ENCODE measurements around the gene MINK1.
"Not testable (repeated sequence)": the region's sequence is repeated elsewhere in the genome, so short reads cannot be mapped to it uniquely, and the experiment has no call there.

The MINK1 gene

DNA sequence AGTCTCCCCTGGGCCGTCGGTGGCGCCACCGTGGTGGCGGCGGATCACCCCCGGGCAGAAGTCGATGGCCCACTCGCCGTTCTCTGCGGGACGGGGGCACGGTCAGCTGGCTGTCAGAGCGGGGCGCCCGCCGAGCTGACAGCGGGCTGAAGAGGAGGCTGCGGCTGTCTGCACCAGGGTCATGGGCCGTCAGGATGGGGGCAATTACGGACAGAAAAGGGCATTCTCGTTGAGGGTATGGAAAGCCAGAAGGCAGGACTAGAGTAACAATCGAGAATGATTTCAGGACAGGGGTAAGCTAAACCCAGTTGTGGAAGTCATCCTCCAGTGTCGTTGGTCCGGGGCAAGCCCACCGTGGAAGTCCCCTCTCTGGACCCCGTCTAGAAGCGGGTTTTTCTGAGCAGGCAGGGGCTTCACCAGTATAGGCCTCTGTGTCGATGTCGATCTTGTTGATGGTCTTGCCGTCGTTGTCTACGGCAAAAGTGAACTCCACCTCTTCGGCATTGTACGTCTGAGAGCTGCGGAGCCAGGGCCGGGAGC, 68.0 kb downstream of the MINK1 start:
- no peak for DNase-seq

DNA sequence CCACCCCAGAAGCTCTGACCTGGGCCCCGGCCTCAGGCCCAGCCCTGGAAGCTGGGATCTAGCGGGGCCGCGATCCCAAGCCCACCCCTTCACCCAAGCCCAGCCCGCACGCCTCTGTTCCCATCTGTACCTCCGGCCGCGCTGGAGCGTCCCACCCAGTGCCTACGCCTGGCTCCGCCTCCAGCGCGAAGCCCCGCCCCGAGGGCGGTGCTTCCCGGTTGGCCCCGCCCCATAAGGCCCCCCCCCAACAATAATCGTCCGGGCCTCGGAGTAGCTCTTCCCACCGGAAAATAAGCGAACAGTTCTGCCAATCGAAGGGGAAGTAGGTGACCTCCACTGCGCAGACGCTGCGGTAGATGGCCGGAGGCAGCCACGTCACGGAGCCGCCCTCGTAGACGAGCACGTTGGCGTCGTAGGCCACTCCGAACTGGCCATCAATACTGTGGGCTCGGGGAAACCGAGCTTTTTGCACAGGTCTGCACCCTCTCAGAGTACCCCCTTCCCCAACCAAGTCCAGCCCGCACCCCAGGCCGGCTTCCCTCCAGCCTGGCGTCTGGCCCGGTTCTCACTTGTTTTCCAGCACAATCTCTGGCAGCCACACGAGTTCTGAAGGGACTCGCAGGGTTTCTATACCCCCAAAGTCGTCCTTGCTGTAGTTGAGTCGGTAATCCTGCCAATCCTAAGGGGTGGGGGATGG, 68.7 kb downstream of the MINK1 start:
- no peak for DNase-seq

DNA sequence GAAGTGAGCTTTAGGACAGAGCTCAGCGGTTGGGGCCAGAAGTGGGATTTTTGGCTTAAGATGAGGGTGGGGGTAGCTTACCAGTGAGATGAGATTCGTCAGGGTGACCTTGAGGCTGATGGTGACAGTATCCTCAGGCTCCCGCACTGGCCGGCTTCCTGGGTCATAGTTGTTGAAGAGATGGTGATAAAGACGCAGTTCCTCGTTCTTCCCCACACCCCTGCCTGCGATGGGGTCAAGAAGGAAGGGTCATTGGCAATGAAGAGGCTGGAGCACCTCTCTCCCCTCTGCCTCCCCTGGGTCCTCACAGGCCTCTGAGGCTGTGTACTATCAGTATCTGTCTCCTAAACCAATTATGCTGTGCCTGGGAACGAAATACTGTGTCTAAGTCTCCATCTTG, 69.4 kb downstream of the MINK1 start:
- no peak for DNase-seq

DNA sequence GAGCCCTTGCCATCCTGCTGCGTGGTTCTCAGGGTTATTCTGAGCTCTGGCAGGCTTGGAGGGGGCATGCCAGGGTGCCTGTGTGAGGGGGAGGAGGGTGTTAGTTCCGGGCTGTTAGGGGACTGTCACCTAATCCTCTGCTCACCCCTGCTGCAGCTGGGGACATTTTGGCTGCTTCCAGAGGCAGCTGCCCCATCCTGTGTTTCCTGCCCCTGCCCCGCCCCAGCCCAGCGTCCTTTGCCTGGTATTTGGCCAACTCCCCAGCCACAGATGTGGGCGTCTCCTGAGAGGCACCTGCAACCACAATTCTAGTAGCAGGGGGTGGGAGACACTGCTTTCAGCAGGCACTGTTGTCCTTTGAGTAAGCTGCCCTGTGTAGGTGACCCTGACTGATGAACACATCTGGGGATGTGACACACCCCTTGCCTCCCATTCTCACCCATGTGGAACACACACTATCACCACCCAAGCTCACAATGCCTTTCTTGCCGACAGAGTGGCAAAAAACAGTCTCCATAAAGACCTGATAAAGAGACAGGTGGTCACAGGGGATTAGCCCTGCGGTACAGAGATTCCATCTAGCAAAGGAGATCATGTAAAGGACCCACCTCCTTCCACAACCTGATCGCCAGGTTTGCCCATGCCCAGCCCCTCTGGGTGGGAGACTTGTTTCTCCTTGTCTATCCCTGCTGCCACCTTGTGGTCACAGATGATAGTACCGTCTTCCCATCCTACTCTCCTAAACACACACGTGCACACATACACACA, 70.1 kb downstream of the MINK1 start, which contains the start of gene CHRNE:
Gene CHRNE (minus strand): TSS at position 48 of the 768 bp plus-strand sequence. CDS start 35 bp downstream, at position 13.
- DNase-seq: peak; percentile 73

DNA sequence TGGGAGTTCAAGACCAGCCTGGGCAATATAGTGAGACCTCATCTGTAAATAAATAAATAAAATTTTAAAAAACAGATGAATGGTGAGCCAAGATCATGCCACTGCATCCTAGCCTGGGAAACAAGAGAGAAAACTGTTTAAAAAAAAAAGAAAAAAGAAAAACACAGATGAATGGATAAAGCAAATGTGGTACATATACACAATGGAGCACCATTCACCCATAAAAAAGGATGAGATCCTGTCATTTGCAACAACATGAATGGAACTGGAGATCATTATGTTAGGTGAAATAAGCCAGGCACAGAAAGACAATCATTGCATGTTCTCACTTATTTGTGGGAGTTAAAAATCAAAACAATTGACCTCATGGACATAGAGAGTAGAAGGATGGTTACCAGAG, 73.5 kb downstream of the MINK1 start:
- not testable (repeated sequence) for DNase-seq

DNA sequence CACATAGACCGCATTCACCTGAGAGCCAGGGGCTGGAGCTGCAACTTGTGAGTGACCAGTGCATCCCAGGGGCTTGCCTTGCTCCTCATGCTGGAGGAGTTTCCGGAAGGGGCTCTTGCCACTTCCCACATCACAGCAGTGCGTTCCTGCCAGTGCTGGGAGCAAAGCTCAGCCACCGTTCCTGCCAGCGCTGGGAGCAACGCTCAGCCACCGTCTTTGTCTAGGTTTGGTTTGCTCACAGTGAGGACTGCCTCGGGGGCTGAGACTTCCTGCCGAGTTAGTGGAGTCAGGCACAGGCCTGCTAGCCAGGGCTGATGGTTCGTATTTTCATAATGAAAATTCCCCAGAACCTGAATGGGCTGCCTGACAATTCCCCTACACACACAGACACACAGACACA, 75.2 kb downstream of the MINK1 start:
- DNase-seq: no peak

DNA sequence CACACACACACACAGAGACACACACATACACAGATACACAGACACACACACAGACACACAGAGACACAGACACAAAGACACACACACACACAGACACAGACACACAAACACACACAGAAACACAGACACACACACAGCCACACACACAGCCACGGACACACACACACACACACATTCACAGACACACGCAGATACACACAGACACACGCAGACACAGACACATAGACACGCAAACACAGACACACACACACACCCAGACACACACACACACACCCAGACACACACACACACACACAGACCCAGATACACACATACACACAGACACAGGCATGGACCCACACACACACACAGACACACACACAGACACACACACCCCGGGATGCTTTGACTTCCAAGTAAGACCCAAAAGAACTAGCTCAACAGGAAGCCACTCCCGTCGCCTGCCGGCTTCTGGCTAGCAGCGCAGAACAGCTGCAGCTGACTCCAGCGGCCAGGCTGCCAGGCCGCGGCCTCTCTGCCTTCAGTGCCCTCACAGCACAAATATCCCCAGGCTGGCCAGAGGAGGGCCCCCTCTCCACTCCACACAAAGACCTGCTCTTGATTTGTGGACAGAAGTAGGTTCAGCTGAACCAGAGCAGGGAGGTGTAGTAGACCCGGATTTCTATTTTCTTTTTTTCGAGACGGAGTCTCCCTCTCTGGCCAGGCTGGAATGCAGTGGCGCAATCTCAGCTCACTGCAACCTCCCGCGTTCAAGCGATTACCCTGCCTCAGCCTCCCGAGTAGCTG, 75.8 kb downstream of the MINK1 start:
- peak; percentile 47 for DNase-seq

DNA sequence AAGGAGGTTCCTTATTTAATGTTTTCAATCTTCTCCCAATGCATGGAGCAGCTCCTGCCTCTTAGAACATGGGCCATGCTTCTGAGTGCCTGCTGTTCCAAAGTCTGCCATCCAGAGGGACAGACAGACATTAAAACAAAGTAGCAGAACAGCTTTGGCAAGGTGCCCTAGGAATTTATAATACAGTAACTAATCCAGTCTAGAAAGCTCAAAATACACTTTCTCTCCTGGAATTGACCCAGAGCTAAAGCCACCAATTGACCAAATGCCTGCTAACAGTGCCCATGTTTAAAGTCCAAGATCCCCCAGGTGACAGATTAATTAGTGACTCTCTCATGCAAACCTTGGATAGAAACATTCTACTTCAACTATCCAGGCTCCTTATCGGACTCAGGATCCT, 80.9 kb downstream of the MINK1 start:
- DNase-seq: no peak

DNA sequence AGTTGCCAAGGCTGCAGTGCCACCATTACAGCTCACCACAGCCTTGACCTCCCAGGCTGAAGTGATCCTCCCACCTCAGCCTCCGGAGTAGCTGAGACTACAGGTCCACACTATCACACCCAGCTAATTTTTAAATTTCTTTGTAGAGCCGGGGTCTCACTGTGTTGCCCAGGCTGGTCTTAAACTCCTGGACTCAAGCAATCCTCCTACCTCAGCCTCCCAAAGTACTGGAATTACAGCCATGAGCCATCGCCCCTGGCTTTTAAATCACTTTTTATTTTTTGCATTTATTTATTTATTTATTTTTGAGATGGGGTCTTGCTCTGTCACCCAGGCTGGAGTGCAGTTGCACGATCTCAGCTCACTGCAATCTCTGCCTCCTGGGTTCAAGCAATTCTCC, 81.4 kb downstream of the MINK1 start:
- DNase-seq: not testable (repeated sequence)

DNA sequence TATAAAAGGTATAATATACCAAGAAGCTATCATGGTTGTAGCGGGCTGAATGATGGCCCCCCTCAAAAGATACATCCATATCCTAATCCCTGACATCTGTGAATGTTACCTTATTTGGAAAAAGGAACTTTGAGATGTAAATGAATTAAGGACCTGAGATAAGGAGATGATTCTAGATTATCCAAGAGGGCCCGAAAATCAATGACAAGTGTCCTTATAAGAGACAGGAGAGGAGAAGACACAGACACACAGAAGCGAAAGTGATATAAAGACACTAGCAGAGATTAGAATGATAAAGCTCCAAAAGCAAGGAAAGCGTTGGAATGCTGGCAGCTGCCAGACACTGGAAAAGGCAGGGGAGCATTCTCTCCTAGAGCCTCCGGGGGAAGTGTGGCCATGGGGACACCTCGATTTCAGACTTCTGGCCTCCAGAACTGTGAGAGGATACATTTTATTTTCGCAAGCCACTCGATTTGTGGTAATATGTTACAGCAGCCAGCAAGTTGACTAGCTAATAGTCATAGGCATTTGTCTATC, 86.4 kb downstream of the MINK1 start:
- DNase-seq: no peak

DNA sequence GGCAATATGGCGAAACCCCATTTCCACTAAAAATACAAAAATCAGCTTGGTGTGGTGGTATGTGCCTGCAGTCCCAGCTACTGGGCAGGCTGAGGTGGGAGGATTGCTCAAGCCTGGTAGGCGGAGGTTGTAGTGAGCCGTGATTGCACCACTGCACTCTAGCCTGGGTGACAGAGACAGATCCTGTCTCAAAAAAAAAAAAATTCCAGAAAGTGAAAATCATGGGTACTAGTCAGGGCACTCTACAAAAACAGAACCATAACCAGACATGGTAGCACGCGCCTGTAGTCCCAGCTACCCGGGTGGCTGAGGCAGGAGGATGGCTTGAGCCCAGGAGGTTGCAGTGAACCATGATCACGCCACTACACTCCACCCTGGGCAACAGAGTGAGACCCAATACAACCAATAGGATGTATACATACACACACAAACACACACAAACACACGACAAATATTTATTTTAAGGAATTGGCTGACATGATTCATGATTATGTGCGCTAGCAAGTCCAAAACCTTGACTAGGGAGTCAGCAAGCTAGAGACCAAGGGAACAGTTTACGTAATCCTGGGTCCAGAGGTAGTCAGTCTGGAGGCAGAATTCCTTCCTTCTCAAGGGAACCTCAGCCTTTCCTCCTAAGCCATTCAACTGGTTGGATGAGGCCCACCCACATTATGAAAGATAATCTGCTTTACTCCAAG, 87.4 kb downstream of the MINK1 start:
- no peak for DNase-seq

DNA sequence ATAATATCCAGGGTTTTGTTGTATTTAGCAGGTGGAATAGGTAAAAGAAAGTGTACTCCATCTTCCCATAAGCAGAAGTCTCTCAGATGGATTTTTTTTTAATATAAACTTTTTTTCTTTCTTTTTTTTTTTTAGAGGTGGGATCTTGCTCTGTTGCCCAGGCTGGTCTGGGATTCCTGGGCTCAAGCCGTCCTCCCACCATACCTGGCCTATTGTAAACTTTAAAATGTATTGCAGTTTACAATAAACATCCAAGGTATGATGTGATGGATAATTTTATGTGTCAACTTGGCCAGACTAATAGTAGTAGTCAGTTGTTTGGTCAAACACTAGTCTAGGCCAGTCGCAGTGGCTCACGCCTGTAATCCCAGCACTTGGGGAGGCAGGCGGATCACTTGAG, 88.2 kb downstream of the MINK1 start:
- DNase-seq: no peak

DNA sequence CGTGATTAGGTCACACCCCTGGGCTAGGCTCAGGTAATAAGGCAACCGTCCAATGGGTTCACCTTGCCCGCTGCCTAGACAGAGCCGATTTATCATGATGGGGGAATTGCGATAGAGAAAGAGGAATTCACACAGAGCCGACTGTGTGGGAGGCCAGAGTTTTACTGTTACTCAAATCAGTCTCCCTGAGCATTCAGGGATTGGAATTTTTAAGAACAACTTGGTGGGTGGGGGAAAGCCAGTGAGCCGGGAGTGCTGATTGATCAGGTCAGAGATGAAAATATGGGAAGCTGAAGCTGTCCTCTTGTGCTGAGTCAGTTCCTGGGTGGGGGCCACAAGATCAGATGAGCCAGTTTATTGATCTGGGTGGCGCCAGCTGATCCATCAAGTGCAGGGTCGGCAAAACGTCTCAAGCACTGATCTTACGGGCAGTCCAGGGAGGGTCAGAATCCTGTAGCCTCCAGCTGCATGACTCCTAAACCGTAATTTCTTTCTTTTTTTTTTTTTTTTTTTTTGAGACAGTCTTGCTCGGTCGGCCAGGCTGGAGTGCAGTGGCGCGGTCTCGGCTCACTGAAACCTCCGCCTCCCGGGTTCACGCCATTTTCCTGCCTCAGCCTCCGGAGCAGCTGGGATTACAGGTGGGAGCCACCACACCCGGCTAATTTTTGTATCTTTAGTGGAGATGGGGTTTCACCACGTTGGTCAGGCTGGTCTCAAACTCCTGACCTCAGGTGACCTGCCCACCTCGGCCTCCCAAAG, 93.6 kb downstream of the MINK1 start:
- DNase-seq: not testable (repeated sequence)

DNA sequence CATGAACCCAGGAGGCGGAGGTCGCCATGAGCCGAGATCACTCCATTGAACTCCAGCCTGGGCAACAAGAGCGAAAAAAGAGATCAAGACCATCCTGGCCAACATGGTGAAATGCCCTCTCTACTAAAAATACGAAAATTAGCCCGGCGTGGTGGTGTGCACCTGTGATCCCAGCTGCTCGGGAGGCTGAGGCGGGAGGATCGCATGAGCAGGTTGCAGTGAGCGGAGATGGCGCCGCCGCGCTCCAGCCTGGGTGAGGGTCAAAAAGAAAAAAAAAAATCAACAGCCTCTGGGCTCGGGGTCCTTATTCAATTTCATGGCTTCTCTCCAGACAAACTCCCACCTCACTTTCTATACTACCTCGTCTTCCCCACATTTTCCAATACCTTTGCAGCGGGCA, 95.7 kb downstream of the MINK1 start:
- DNase-seq: no peak

DNA sequence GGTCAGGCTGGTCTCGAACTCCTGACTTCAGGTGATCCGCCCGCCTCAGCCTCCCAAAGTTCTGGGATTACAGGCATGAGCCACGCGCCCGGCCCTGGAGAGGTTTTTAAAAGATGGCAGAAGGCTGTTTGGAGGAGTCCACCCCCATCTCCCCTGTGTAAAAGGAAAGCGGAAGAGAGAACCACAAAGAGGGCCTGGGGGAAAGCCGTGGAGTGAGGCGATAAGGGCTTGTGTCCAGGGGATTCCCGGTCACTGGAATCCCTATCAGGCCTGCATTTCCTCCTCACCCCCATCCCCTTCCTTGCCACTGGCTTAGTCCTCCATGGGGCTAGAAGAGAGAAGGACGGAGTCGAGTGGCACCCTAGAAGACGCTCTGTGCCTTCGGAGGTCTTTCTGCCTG, 98.8 kb downstream of the MINK1 start, which contains the start of gene GP1BA:
Gene GP1BA (plus strand): TSS at position 315 of the 400 bp plus-strand sequence. CDS start 328 bp downstream, outside the sequence.
- DNase-seq: no peak

DNA sequence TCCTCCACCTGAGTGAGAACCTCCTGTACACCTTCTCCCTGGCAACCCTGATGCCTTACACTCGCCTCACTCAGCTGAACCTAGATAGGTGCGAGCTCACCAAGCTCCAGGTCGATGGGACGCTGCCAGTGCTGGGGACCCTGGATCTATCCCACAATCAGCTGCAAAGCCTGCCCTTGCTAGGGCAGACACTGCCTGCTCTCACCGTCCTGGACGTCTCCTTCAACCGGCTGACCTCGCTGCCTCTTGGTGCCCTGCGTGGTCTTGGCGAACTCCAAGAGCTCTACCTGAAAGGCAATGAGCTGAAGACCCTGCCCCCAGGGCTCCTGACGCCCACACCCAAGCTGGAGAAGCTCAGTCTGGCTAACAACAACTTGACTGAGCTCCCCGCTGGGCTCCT, 99.6 kb downstream of the MINK1 start:
- DNase-seq: no peak

DNA sequence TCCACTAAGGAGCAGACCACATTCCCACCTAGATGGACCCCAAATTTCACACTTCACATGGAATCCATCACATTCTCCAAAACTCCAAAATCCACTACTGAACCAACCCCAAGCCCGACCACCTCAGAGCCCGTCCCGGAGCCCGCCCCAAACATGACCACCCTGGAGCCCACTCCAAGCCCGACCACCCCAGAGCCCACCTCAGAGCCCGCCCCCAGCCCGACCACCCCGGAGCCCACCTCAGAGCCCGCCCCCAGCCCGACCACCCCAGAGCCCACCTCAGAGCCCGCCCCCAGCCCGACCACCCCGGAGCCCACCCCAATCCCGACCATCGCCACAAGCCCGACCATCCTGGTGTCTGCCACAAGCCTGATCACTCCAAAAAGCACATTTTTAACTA, 100.5 kb downstream of the MINK1 start:
- DNase-seq: no peak

DNA sequence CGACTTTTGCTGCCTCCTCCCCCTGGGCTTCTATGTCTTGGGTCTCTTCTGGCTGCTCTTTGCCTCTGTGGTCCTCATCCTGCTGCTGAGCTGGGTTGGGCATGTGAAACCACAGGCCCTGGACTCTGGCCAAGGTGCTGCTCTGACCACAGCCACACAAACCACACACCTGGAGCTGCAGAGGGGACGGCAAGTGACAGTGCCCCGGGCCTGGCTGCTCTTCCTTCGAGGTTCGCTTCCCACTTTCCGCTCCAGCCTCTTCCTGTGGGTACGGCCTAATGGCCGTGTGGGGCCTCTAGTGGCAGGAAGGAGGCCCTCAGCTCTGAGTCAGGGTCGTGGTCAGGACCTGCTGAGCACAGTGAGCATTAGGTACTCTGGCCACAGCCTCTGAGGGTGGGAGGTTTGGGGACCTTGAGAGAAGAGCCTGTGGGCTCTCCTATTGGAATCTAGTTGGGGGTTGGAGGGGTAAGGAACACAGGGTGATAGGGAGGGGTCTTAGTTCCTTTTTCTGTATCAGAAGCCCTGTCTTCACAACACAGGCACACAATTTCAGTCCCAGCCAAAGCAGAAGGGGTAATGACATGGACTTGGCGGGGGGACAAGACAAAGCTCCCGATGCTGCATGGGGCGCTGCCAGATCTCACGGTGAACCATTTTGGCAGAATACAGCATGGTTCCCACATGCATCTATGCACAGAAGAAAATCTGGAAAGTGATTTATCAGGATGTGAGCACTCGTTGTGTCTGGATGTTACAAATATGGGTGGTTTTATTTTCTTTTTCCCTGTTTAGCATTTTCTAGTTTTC, 101.2 kb downstream of the MINK1 start:
- no peak for DNase-seq

DNA sequence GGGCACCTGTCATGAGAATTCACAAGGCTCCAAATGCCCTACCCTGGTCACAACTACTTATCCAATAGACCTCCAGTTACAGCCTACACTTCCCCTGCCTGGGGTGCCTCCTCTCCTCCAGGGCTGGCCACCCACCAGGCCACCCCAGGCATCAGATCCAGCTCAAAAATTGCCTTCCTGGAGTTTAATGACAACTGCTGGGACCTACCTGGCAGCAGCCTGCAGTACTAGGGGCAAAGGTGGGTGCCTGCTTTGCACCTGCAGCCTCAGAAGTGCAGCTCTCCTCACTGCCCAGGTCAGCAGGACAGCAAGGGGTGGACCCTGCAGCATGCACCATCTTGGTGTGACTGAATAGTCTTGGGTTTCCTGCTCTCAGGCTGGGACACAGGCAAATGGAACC, 102.5 kb downstream of the MINK1 start:
- DNase-seq: no peak

DNA sequence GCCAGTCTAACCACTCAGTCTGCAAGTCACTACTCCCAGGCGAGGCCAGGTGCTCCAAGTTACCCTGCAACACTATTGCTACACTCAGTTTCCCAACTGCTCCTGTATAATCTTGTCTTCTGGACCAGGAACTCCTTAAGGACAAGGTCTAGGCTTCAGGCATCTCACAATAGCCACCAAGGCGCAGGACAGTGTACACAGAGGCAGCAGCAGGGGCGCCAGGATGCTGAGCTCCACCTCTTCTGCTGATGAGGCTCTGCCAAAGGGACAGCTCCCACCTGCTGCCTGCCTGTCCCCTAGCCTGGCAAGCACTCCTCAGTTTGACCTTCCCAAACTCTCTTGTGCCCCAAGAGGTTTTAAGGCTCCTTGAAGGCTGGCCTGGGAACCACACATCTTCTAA, 103.3 kb downstream of the MINK1 start:
- no peak for DNase-seq

DNA sequence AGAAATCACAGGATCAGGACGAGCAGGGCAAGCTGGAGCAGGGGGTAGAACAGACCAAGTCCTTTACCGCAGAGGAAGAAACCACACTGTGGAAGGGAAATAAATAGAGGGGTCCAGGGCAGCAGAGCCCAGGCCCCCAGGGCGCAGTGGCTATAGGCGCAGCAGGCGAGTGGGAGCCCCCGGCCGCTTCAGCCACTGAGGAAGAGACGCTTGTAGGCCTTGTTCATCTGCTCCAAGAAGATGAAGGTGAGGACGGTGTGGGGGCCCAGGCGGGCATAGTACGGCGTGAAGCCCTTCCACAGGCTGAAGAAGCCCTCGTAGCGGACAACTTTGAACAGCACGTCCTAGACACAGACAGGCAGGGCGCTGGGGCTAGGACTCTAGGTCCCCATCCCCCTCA, 104.4 kb downstream of the MINK1 start:
- no peak for DNase-seq
